Activated naive CD8-positive, alpha-beta T cell (primary cell): ENCODE results near the gene TIFAB.

Experiments used
- H3K27ac Mint-ChIP-seq: one replicate; pipeline ENCODE4 v1.8.0; 2021; ENCODE audit warnings: mixed read lengths
- H3K27me3 Mint-ChIP-seq: one replicate; pipeline ENCODE4 v1.8.0; 2021; ENCODE audit warnings: mixed read lengths
- H3K36me3 Mint-ChIP-seq: one replicate; pipeline ENCODE4 v1.8.0; 2021; ENCODE audit warnings: mixed read lengths
- H3K4me1 Mint-ChIP-seq: one replicate; pipeline ENCODE4 v1.8.0; 2021; ENCODE audit warnings: low read depth, mixed read lengths
- H3K4me3 Mint-ChIP-seq: one replicate; pipeline ENCODE4 v1.8.0; 2021; ENCODE audit warnings: mild to moderate bottlenecking, mixed read lengths
- H3K9me3 Mint-ChIP-seq: one replicate; pipeline ENCODE4 v1.8.0; 2021; ENCODE audit warnings: low read depth, mixed read lengths

Gene TIFAB

DNA sequence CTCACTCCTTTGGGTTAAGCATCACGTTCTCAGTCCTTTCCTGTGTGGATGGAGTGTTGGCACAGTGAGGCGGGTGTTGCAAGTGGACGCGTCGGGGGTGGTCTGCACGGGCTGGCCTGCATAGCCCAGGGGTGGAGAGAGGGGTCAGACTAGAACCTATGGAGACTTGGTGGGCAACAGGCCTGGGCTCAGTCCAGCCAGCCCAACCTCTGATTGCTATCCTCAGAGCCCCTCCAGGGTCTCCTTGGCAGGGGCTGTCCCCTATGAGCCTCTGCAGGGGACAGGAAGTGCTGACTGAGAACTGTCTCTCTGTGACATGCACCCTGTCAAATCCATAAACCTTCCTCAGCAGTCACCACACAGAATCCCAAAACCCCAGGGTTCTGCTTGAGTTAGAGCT is 7.3 kb downstream of the TIFAB start:
- Mint-ChIP-seq H3K4me1 (no peaks in the 10 kb centered on the region), H3K27me3 (peaks cover 3% of the 10 kb centered on the region), H3K36me3 (no peaks in the 10 kb centered on the region), H3K27ac (no peak overlapping the region), H3K9me3 (no peaks in the 10 kb centered on the region), H3K4me3 (no peak overlapping the region)

DNA sequence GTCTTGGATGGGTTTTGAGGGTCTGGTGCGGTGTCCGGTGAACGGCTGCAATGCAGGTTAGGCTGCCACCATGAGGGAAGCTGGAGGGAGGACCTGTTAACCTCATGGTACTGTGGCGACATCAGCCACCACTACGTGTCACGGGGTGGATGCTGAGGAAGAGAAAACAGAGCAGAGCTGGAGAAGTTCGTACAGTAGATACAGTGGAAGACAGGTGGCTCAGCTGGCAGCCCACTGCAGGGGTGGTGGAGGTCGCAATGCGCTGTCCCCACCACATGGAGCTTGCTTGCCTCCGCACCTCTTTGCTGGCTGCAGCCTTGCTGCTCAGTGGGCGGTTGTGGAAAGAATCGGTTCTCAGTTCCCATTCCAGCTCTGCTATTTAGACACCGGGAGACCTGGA is 7.8 kb downstream of the TIFAB start:
- Mint-ChIP-seq H3K36me3 (no peaks in the 10 kb centered on the region), H3K9me3 (no peaks in the 10 kb centered on the region), H3K27ac (no peak overlapping the region), H3K27me3 (peaks cover 3% of the 10 kb centered on the region), H3K4me3 (no peak overlapping the region), H3K4me1 (no peaks in the 10 kb centered on the region)

DNA sequence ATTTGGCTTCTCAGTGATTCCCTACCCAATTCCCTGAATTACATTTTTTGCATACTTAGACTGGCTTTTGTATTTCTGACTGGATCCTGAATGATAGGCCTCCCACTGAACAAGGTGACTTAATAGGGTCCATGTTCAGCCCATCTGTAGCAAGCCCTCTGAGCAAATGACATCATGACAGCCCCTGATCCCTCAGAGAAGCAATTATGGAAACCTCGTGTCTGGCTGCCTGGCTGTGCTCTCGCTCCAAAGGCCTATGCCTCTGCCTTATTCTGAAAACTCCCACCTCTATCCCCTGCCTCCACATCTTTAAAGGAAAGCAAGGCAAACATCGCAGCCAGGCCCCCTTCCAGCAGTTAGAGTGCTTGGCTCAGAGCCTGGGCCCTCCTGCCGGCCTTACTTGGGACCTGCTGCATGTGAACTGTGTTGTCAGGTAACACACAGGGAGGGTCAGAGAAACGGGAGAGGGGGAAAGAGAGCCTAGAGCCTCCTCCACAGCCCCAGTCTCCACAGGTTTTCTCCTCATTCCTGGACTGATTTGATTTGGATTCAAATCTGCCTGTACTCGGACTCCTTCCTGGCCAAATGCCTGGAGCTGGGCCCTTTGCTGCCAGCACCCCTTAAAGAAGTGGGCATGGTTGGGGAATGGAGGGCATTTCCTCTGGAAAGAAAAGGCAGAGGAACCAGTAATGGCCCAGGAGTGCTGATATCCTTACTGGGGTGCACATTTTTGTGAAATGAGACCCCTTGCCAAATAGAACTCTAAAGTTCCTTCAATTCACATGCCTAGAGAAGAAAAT is 8.8 kb downstream of the TIFAB start:
- no peak overlapping the region for H3K27ac Mint-ChIP-seq
- H3K27me3 Mint-ChIP-seq = peaks cover 3% of the 10 kb centered on the region
- H3K4me1 Mint-ChIP-seq = no peaks in the 10 kb centered on the region
- H3K36me3 Mint-ChIP-seq = no peaks in the 10 kb centered on the region
- no peak overlapping the region for H3K4me3 Mint-ChIP-seq
- no peaks in the 10 kb centered on the region for H3K9me3 Mint-ChIP-seq

DNA sequence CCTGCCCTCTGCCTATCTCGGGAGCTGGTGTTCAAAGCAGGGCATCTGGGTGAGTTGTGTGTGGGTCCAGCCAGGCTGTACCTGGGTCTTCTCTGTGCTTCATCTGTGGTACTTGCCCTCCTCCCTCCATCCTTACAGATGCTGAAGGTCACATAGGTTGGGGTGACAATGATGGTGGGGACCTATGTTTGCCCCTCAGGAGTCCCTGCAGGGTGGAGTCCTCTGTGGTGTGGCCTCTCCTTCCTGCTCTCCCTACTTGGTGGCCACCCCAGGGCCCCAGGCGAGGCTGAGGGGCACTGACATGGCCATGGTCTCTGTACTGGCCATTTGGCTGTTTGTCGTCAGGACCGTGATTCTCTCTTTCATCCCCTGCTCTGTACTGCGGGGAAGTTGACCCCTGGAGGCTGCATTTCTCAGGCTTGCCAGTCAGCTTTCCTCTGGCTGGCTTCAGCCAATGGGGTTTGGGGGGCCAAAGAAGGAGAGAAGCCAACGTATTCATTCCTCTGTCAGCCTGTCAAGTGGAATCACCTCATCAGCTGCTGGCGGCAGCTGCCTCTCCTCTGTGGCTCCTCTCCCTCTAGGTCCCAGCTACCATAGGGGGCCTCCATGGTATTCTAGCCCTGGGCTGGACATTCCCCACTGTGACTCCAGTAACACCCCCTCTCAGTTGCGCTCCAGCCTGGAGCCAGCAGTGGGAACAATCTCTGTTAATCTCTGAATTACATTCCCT is 9.6 kb downstream of the TIFAB start:
- Mint-ChIP-seq H3K4me1 (no peaks in the 10 kb centered on the region), H3K27ac (no peak overlapping the region), H3K27me3 (peaks cover 3% of the 10 kb centered on the region)

DNA sequence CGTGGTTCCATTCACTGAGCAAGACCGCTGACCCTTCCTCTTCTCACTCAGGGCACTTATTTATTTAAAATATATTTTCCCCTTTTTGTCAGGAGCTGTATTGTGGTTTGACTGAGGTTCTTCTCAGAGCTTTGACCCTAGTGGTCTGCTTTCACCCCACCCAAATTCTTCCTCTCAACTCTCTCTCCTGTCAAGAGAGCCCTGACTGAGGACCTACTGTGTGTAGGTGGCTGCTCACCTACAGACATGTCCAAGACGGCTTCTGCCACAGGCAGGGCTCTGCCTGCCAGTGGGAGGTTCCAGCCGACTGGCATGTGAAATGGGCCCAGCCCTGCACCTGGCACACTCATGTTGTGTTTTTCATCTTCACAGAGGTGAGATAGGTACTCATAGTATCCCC is 10.2 kb downstream of the TIFAB start:
- no peak overlapping the region for H3K27ac Mint-ChIP-seq
- no peaks in the 10 kb centered on the region for H3K9me3 Mint-ChIP-seq
- no peaks in the 10 kb centered on the region for H3K27me3 Mint-ChIP-seq
- H3K4me3 Mint-ChIP-seq = no peak overlapping the region
- no peaks in the 10 kb centered on the region for H3K36me3 Mint-ChIP-seq
- H3K4me1 Mint-ChIP-seq = no peaks in the 10 kb centered on the region

More for the DNA sequence above, 9.6 kb downstream of the TIFAB start:
- Mint-ChIP-seq H3K4me3 (no peak overlapping the region), H3K36me3 (no peaks in the 10 kb centered on the region), H3K9me3 (no peaks in the 10 kb centered on the region)

DNA sequence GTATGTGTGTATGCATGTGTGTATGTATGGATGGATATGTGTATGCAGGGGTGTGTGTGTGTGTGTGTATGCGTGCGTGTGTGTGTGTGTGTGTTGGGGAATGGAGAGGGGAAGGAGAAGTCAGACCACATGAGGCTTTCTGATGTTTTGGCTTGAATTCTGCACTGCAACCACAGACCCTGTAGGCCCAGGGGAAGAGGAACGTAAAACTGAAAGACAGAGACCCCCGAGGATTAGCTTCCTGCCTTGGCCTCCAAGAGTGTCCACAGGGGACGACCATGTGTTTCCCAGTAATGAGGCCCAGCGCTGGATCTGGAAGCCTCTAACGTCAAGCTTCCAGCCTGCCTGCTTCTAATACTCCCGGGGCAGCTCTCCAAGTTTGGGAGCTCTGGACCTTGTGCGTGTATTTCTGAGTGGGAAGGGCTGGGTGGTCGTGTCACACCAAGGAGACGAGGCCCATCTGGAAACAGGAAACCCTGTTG is 10.8 kb downstream of the TIFAB start:
- H3K4me3 Mint-ChIP-seq = no peak overlapping the region
- H3K27me3 Mint-ChIP-seq = peaks cover under 1% of the 10 kb centered on the region
- no peaks in the 10 kb centered on the region for H3K36me3 Mint-ChIP-seq
- no peaks in the 10 kb centered on the region for H3K9me3 Mint-ChIP-seq
- H3K27ac Mint-ChIP-seq = no peak overlapping the region
- H3K4me1 Mint-ChIP-seq = no peaks in the 10 kb centered on the region

DNA sequence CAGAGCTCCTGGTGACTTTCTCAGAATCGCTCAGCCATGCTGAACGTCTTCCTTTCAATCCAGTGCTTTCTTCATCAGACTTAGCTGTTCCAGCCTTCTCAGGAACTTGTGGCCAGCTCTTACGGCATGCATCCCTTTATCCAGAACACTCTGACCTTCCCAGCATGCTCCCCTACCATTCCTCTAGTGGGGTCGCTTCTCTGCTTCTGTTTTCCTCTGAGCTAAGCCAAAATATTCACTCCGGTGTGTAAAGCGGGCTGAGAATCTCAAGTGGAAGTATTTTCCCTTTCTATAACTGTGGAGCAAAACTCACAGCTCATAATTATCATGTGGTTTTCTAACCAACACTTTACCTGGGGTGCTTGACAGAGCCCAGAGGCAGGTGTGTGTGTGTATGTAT is 11.2 kb downstream of the TIFAB start:
- no peak overlapping the region for H3K27ac Mint-ChIP-seq
- peaks cover 4% of the 10 kb centered on the region for H3K27me3 Mint-ChIP-seq
- H3K4me1 Mint-ChIP-seq = no peaks in the 10 kb centered on the region
- H3K36me3 Mint-ChIP-seq = no peaks in the 10 kb centered on the region
- H3K4me3 Mint-ChIP-seq = no peak overlapping the region
- no peaks in the 10 kb centered on the region for H3K9me3 Mint-ChIP-seq

DNA sequence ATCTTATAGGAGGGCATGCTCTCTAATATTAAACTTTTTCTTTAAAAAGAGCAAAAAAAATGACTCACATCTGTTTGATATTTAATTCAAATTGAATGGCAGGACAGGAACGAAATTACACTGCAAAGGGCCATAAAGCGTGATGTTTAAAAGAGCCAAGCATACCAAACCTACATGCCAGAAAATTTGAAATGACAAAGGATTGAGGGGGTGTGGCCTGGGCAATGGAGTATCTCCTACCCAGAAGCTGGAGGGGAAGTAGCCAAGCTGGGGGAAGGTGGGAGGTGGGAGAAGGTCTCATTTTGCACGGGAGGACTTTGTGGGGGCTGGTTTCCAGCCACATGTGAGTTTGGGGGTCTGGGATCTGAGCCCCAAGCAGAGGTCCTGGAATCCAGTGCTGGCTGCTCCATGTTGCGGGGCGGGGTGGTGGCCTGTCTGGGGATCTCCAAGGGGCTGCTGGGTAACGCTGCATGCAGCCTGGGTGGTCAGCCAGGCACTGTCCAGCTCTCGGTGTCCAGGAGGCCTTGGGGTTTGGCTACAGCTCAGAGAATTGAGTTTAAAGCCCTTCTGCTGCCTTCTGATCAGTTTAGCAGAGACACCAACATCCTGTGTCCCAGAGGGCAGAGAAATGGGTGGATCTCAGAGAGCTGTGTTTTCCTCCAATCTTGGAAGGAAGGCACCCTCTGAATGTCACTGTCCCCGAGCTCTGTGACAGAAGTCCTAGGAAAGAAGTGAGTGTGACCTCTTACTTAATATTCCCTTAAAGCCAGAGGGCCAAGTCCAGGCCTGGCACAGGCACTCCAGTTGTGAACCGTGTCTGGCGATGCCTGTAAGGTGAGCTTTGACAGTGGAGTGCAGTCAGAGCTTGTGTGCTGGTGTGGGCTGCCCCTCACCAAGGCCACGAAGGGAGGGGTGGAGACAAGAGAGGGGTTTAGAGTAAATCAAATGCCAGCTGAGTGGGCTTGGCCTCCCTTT is 12.6 kb downstream of the TIFAB start:
- no peaks in the 10 kb centered on the region for H3K9me3 Mint-ChIP-seq
- no peaks in the 10 kb centered on the region for H3K36me3 Mint-ChIP-seq
- H3K4me3 Mint-ChIP-seq = no peak overlapping the region
- H3K4me1 Mint-ChIP-seq = no peaks in the 10 kb centered on the region
- H3K27me3 Mint-ChIP-seq = peaks cover 4% of the 10 kb centered on the region
- H3K27ac Mint-ChIP-seq = no peak overlapping the region

DNA sequence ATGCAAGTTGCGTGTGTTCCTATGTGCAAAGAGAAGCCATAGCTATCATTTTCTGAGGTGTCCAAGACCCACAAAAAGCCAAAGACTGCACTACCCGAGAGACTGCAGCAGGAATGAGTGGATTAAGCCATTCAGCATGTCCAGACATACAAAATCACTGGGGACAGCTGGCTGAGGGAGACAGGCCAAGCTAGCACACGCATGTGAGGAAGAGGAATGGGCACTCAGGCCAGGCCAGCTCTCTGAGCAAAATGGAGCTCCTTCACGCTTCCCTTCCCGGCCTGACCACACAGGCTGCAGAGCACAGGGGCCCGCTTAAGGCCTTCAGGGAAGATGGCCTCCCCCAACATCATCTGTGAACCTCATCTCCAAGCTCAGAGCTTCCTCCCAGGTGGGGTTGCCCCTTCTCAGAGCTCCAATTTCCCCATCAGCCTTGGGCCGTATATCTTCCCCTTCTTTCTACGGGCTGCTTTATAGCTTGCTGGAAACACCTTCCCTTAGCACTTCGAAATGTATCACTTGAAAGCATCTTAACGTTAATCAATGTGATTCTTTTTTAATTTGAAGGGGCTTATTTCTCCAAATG is 13.4 kb downstream of the TIFAB start:
- Mint-ChIP-seq H3K9me3 (no peaks in the 10 kb centered on the region), H3K4me3 (no peak overlapping the region), H3K36me3 (no peaks in the 10 kb centered on the region), H3K27me3 (peaks cover 4% of the 10 kb centered on the region), H3K27ac (no peak overlapping the region), H3K4me1 (no peaks in the 10 kb centered on the region)

DNA sequence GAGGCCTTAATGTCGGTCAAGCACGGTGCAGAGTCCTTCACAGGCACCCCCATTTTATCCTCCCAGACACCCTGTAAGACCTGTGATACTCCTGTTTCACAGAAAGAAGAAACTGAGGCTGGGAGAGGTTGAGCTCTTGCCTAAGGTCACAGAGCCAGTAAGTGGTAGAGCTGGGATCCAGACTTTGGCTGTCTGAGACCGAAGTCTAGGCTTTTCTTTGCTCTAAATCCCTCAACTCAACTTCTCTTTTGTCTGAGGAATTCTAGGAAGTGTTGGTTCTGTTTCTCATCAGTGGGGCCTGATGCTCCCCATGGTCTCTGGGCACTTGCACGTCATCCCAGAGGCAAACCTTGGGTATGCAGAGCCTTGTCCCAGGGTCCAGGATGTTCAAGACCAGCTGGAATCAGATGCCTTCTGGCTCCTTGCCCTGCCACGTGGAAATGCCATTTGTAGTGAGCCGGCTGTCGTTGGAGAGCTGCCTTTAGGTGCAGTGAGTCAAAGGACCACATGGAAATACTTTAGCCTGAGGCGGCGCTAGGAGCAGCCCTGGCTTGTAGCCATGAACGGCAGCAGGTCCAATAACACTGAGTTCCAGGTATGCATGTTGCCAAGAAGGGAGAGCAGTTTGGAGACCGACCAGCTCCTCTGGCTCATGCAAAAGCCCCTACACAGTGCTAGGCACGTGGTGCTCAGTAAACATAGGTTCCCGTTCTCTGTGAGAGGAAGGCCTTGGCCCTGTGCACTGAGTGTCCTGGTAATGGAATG is 14.2 kb downstream of the TIFAB start:
- Mint-ChIP-seq H3K9me3 (no peaks in the 10 kb centered on the region), H3K4me1 (no peaks in the 10 kb centered on the region), H3K27ac (no peak overlapping the region), H3K4me3 (no peak overlapping the region), H3K27me3 (peaks cover 4% of the 10 kb centered on the region), H3K36me3 (no peaks in the 10 kb centered on the region)

DNA sequence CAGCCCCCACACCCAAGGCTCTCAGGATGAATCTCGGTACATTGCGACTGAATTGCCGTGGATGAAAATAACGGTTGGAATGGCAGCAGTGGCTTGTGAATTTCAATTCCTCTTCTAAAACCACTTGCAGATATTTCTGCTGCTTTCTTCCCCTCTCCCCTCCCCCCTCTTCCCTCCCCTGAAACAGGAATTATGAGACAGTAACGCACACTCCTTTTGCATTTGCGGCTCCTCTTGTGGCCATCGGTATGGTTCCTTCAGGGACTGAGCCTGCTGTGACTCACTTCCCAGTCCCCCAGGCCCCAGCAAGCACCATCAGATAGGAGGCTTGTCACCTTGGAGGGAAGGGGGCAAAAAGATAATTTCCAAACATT is 14.7 kb downstream of the TIFAB start:
- H3K4me3 Mint-ChIP-seq = no peak overlapping the region
- no peaks in the 10 kb centered on the region for H3K9me3 Mint-ChIP-seq
- H3K27ac Mint-ChIP-seq = no peak overlapping the region
- peaks cover 4% of the 10 kb centered on the region for H3K27me3 Mint-ChIP-seq
- H3K4me1 Mint-ChIP-seq = no peaks in the 10 kb centered on the region
- H3K36me3 Mint-ChIP-seq = no peaks in the 10 kb centered on the region

DNA sequence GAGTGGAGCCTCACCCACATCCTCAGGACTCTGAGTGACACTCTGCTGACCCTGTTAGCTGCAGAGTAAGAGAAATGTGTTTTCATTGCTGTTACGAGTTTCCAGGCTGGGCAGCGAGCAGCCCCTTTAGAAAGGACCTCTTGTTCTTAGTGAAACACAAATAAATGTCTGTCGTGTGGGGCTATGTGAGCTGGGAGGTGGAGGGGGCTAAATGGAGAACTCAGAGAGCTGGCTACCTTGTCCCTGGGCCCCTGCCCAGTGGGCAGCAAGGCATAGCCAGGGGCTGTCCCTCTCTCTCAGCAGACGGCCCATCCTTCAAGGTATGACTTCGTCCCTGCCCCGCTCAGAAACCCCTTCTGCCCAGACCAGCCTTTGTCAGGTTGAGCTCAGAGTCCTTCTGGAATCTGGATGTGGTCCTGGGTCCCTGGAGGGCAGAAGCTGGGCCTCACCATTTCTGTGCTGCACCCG is 15.2 kb downstream of the TIFAB start:
- Mint-ChIP-seq H3K4me3 (no peak overlapping the region), H3K27me3 (peaks cover 4% of the 10 kb centered on the region), H3K36me3 (no peaks in the 10 kb centered on the region), H3K9me3 (no peaks in the 10 kb centered on the region), H3K4me1 (no peaks in the 10 kb centered on the region), H3K27ac (no peak overlapping the region)

DNA sequence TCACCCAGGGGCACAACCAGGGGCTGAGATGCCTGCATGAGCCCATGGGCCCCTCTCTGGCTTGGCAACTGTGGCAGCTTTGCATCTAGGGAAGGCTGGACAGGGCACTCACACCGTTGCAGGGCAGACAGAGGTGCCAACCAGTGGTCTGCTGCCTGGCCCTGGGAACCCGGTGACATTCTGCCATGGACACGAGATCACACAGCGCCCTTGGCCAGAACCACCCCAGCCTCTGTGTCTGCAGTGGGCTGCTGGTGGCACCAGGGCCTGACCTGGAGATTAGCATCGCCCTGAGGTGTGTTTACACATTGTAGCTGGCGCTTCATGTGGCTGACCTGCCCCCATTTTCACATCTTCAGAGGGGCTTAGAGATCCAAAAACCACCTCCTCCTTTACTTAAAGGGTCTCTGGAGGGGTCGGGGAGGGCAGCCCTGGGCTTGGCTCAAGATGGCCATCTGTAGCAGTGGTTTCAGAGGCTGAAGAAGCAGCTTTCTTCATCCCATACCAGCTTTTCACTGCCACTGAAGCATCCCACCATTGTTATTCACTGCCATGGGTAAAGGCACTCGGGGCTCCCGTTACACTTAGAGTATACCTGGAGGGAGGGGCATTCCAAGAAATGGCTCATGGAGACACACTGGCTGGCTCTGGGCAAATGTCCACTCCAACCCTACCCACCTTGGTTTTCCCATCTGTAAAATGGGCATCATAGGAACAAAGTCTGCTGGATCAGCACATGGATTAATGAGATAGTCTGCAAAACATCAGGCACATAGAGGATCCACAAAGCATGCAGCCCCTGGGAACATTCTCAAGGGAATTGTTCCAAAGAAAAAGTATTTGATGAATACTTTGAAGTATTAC is 16.5 kb downstream of the TIFAB start:
- no peak overlapping the region for H3K4me3 Mint-ChIP-seq

More for the DNA sequence above, 16.5 kb downstream of the TIFAB start:
- Mint-ChIP-seq H3K4me1 (no peaks in the 10 kb centered on the region), H3K9me3 (no peaks in the 10 kb centered on the region), H3K27ac (no peak overlapping the region), H3K27me3 (peaks cover 4% of the 10 kb centered on the region), H3K36me3 (no peaks in the 10 kb centered on the region)
